SK-N-SH (cell line): ENCODE results near the gene OR2H2. TPM values are rescaled to one million over a fixed set of nuclear protein-coding genes. Genes with fewer than 3 reads are reported as not detected.
A peak's percentile ranks its signal among the peaks of the same experiment; 100 is the strongest.

Experiments used
- CTCF ChIA-PET: fragments of 300-600, 350-600 bp; formaldehyde crosslinking; extraction: SDS; loops from one replicate; lab custom pipeline; 2021; lab: Yijun Ruan, JAX
- POLR2A ChIA-PET: fragments of 350-600 bp; sonication (Branson Sonifier 250); formaldehyde crosslinking; extraction: SDS; loops from one replicate; lab custom pipeline; 2020; ENCODE audit warnings: antibody characterized with exemption, inconsistent platforms; lab: Yijun Ruan, JAX
- DNase-seq: peaks from one replicate; pipeline ENCODE4 v3.0.0; 2012
- H2AFZ ChIP-seq: fragments of 200-600 bp; sonication (generic); 2 replicates; pipeline ENCODE4 v1.8.1; 2016; ENCODE audit warnings: antibody characterized with exemption, mild to moderate bottlenecking, low read depth
- H3F3A ChIP-seq: fragments of 200-600 bp; sonication (generic); replicated peaks from 2 replicates; pipeline ENCODE3; 2016; ENCODE audit warnings: antibody characterized with exemption, mild to moderate bottlenecking; ENCODE audit not compliant: insufficient read depth
- H3K27ac ChIP-seq, 2 experiments: fragments of 200-500 bp in 1 of 2; fragments of 200-600 bp in 1 of 2; sonication (Bioruptor generic) in 1 of 2; sonication (generic), shearing (Covaris generic) in 1 of 2; 2 replicates each; pipeline versions ENCODE4 v1.5.1 to v1.6.1; 2014 to 2016; ENCODE audit warnings: low read depth in 2 of 2, inconsistent platforms in 1 of 2, low read length in 1 of 2, mild to moderate bottlenecking in 1 of 2, mixed read lengths in 1 of 2
- H3K27me3 ChIP-seq: fragments of 200-600 bp; sonication (generic), shearing (Covaris generic); 2 replicates; pipeline ENCODE4 v1.6.1; 2016; ENCODE audit warnings: mixed run types; ENCODE audit not compliant: insufficient read depth
- H3K36me3 ChIP-seq, 2 experiments: fragments of 200-500 bp in 1 of 2; fragments of 200-600 bp in 1 of 2; sonication (Bioruptor generic) in 1 of 2; sonication (generic) in 1 of 2; replicated peaks in 1 of 2; 2 replicates each; pipeline versions ENCODE3 to v1.5.1; 2014 to 2016; ENCODE audit warnings: low read length in 1 of 2, mild to moderate bottlenecking in 1 of 2; ENCODE audit not compliant: insufficient read depth in 2 of 2, control insufficient read depth in 1 of 2
- H3K4me1 ChIP-seq, 2 experiments: fragments of 200-500 bp in 1 of 2; fragments of 200-600 bp in 1 of 2; sonication (Bioruptor generic) in 1 of 2; sonication (generic), shearing (Covaris generic) in 1 of 2; 2 replicates each; pipeline versions ENCODE4 v1.5.1 to v1.6.1; 2014 to 2016; ENCODE audit warnings: low read depth in 1 of 2, low read length in 1 of 2, mixed run types in 1 of 2; ENCODE audit not compliant: insufficient read depth in 2 of 2, control insufficient read depth in 1 of 2
- H3K4me2 ChIP-seq: fragments of 200-600 bp; sonication (generic), shearing (Covaris generic); 2 replicates; pipeline ENCODE4 v1.6.1; 2017; ENCODE audit warnings: mixed run types
- H3K4me3 ChIP-seq, 2 experiments: fragments of 200-500 bp in 1 of 2; fragments of 200-600 bp in 1 of 2; sonication (Bioruptor generic) in 1 of 2; sonication (generic), shearing (Covaris generic) in 1 of 2; 2 replicates each; pipeline versions ENCODE4 v1.5.1 to v1.8.1; 2014 to 2016; ENCODE audit warnings: low read depth in 2 of 2, inconsistent platforms in 1 of 2, low read length in 1 of 2, mild to moderate bottlenecking in 1 of 2, mixed read lengths in 1 of 2, moderate library complexity in 1 of 2
- H3K79me2 ChIP-seq: fragments of 200-600 bp; sonication (generic); 2 replicates; pipeline ENCODE4 v1.8.1; 2017; ENCODE audit warnings: mild to moderate bottlenecking; ENCODE audit not compliant: insufficient read depth
- H3K9ac ChIP-seq: fragments of 200-600 bp; sonication (generic); 2 replicates; pipeline ENCODE4 v1.6.1; 2017; ENCODE audit warnings: mixed run types
- H3K9me2 ChIP-seq: fragments of 200-600 bp; sonication (generic); 2 replicates; pipeline ENCODE4 v1.6.1; 2017; ENCODE audit warnings: mixed run types
- H3K9me3 ChIP-seq: fragments of 200-600 bp; sonication (generic); 2 replicates; pipeline ENCODE4 v1.6.1; 2017; ENCODE audit warnings: mixed run types, mild to moderate bottlenecking, moderate library complexity
- H4K20me1 ChIP-seq: fragments of 200-600 bp; sonication (generic); 2 replicates; pipeline ENCODE4 v1.6.1; 2017; ENCODE audit warnings: mild to moderate bottlenecking, mixed run types; ENCODE audit not compliant: insufficient read depth
- CHD2 ChIP-seq: fragments of 150-350 bp; IDR thresholded peaks from 2 replicates; pipeline ENCODE4 v1.6.1; 2018; ENCODE audit warnings: low read length; ENCODE audit not compliant: partially characterized antibody
- ELF1 ChIP-seq: IDR thresholded peaks from 2 replicates; pipeline ENCODE4 v1.4.0; 2012
- EZH2phosphoT487 ChIP-seq: fragments of 200-600 bp; sonication (generic); IDR thresholded peaks from 2 replicates; pipeline ENCODE4 v1.6.1; 2017; ENCODE audit warnings: low read depth, mixed run types, mild to moderate bottlenecking, antibody characterized with exemption, moderate library complexity, borderline replicate concordance
- FOSL2 ChIP-seq: IDR thresholded peaks from 2 replicates; pipeline ENCODE4 v1.4.0; 2012; ENCODE audit warnings: low read depth, mild to moderate bottlenecking, moderate library complexity, borderline replicate concordance
- FOXM1 ChIP-seq: IDR thresholded peaks from 2 replicates; pipeline ENCODE4 v1.4.0; 2012; ENCODE audit warnings: low read depth, mild to moderate bottlenecking
- GABPA ChIP-seq: IDR thresholded peaks from 2 replicates; pipeline ENCODE4 v1.4.0; 2012; ENCODE audit warnings: low read depth, mild to moderate bottlenecking
- JUND ChIP-seq: IDR thresholded peaks from 2 replicates; pipeline ENCODE4 v1.4.0; 2012
- NFIC ChIP-seq: IDR thresholded peaks from 2 replicates; pipeline ENCODE4 v1.4.0; 2012; ENCODE audit warnings: borderline replicate concordance
- RXRA ChIP-seq: IDR thresholded peaks from 2 replicates; pipeline ENCODE4 v1.4.0; 2012; ENCODE audit warnings: low read depth, mild to moderate bottlenecking, borderline replicate concordance
- SMC3 ChIP-seq: IDR thresholded peaks from 2 replicates; pipeline ENCODE4 v1.6.1; 2012; ENCODE audit warnings: low read depth, low read length, improper control_type of control experiment
- USF2 ChIP-seq: fragments of 150-350 bp; IDR thresholded peaks from 2 replicates; pipeline ENCODE4 v1.6.1; 2017; ENCODE audit warnings: antibody characterized with exemption, low read length, low read depth, borderline replicate concordance
- WGBS: methylation state at CpG from one replicate; pipeline ENCODE4 v1.1.6; 2017; ENCODE audit warnings: low lambda C conversion rate; 5-methylcytosine and 5-hydroxymethylcytosine counted together
- polyA plus RNA-seq, 3 experiments: library from polyadenylated mRNA; depleted of rRNA; stranded (reverse); fragments of >200 nt; gene quantifications; 2 replicates each; pipeline ENCODE4 v1.2.3, GENCODE V29; 2012
- TF ChIP-seq, protein P1 (sequence below): IDR thresholded peaks from 2 replicates; pipeline ENCODE4 v1.4.0; 2012; ENCODE audit warnings: low read depth, borderline replicate concordance
- TF ChIP-seq, protein P2 (sequence below): fragments of 150-350 bp; IDR thresholded peaks from 2 replicates; pipeline ENCODE4 v1.6.1; 2016; ENCODE audit warnings: mild to moderate bottlenecking, low read depth, low read length
- TF ChIP-seq, protein P3 (sequence below): IDR thresholded peaks from 2 replicates; pipeline ENCODE4 v1.4.0; 2012; ENCODE audit warnings: low read depth
- TF ChIP-seq, protein P4 (sequence below): fragments of 200-600 bp; sonication (generic); IDR thresholded peaks from 2 replicates; pipeline ENCODE4 v1.6.1; 2017; ENCODE audit warnings: antibody characterized with exemption, mild to moderate bottlenecking, moderate library complexity
- TF ChIP-seq, protein P5 (sequence below): IDR thresholded peaks from 2 replicates; pipeline ENCODE4; 2012

OR2H2 gene
- polyA plus RNA-seq, 1 of the 3 experiments (the other 2 are of a cell fraction) = not detected

GRCh38 chr6:29625337-29625930 lies 40.5 kb downstream of the OR2H2 start (continued):
- TF ChIP-seq, protein P1, sequence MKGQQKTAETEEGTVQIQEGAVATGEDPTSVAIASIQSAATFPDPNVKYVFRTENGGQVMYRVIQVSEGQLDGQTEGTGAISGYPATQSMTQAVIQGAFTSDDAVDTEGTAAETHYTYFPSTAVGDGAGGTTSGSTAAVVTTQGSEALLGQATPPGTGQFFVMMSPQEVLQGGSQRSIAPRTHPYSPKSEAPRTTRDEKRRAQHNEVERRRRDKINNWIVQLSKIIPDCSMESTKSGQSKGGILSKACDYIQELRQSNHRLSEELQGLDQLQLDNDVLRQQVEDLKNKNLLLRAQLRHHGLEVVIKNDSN = no peak
- TF ChIP-seq USF2 (no peak), CHD2 (no peak), ELF1 (no peak), FOSL2 (no peak), JUND (no peak)
- TF ChIP-seq, protein P2, sequence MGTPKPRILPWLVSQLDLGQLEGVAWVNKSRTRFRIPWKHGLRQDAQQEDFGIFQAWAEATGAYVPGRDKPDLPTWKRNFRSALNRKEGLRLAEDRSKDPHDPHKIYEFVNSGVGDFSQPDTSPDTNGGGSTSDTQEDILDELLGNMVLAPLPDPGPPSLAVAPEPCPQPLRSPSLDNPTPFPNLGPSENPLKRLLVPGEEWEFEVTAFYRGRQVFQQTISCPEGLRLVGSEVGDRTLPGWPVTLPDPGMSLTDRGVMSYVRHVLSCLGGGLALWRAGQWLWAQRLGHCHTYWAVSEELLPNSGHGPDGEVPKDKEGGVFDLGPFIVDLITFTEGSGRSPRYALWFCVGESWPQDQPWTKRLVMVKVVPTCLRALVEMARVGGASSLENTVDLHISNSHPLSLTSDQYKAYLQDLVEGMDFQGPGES = no peak
- TF ChIP-seq, protein P3, sequence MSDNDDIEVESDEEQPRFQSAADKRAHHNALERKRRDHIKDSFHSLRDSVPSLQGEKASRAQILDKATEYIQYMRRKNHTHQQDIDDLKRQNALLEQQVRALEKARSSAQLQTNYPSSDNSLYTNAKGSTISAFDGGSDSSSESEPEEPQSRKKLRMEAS = no peak
- TF ChIP-seq, protein P4, sequence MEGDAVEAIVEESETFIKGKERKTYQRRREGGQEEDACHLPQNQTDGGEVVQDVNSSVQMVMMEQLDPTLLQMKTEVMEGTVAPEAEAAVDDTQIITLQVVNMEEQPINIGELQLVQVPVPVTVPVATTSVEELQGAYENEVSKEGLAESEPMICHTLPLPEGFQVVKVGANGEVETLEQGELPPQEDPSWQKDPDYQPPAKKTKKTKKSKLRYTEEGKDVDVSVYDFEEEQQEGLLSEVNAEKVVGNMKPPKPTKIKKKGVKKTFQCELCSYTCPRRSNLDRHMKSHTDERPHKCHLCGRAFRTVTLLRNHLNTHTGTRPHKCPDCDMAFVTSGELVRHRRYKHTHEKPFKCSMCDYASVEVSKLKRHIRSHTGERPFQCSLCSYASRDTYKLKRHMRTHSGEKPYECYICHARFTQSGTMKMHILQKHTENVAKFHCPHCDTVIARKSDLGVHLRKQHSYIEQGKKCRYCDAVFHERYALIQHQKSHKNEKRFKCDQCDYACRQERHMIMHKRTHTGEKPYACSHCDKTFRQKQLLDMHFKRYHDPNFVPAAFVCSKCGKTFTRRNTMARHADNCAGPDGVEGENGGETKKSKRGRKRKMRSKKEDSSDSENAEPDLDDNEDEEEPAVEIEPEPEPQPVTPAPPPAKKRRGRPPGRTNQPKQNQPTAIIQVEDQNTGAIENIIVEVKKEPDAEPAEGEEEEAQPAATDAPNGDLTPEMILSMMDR = no peak

- DNase-seq = peak; percentile 67
- Histone ChIP-seq H3K79me2 (peaks cover 14% of the 10 kb centered on the region; the same call in 1 of the 2 replicates), H3F3A (no peaks in the 10 kb centered on the region), H3K9ac (peak overlapping the region; percentile 61; the same call in 1 of the 2 replicates), H3K27ac (peak overlapping the region in 1 of 2 experiments; percentile 53; a peak in 1 of 4 replicates), H3K27me3 (no peaks in the 10 kb centered on the region), H3K4me3 (peak overlapping the region; percentile 54 to 61), H3K36me3 (peaks cover 3 to 19% of the 10 kb centered on the region in 2 experiments), H3K4me2 (peak overlapping the region; percentile 86), H2AFZ (no peak overlapping the region), H3K9me2 (no peaks in the 10 kb centered on the region), H3K4me1 (peaks cover 16 to 20% of the 10 kb centered on the region in 2 experiments; a peak in 2 of 4 replicates), H3K9me3 (no peaks in the 10 kb centered on the region), H4K20me1 (no peaks in the 10 kb centered on the region)
- POLR2A ChIA-PET = interaction anchor here (1.1 kb wide), 1 partner anchor 15 kb away, joined by 5 read pairs; no protein-coding TSS in a partner anchor
- CTCF ChIA-PET = interaction anchor here (0.6 to 7.6 kb wide), 7 partner anchors 9 to 38 kb away, joined by 3 to 79 read pairs (median 12); no protein-coding TSS in a partner anchor
- 81% methylated on average over 11 of the region's 31 CpGs for WGBS
- TF ChIP-seq, protein P1 = no peak
- no peak for TF ChIP-seq GABPA
- TF ChIP-seq RXRA = no peak
- no peak for TF ChIP-seq NFIC
- TF ChIP-seq SMC3 = no peak
- no peak for TF ChIP-seq EZH2phosphoT487
- TF ChIP-seq, protein P5, sequence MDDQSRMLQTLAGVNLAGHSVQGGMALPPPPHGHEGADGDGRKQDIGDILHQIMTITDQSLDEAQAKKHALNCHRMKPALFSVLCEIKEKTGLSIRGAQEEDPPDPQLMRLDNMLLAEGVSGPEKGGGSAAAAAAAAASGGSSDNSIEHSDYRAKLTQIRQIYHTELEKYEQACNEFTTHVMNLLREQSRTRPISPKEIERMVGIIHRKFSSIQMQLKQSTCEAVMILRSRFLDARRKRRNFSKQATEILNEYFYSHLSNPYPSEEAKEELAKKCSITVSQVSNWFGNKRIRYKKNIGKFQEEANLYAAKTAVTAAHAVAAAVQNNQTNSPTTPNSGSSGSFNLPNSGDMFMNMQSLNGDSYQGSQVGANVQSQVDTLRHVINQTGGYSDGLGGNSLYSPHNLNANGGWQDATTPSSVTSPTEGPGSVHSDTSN = no peak
- TF ChIP-seq, protein P2 = no peak
- TF ChIP-seq FOXM1 = no peak
- TF ChIP-seq JUND = no peak
- TF ChIP-seq, protein P4 = no peak
- TF ChIP-seq CHD2 = no peak
These were observed 42.2 kb downstream of the OR2H2 start for GRCh38 chr6:29626948-29627754.
